Adrenal gland (tissue), 5 donors: ENCODE results near the gene CEL.

Experiments
- POLR2A ChIP-seq, 2 donors: fragments of 450-650 bp; IDR thresholded peaks; one replicate each; pipeline ENCODE4 v1.6.1; 2017; ENCODE audit warnings: antibody characterized with exemption in 2 of 2, mild to moderate bottlenecking in 2 of 2, moderate library complexity in 1 of 2
- TF ChIP-seq, protein P1 (sequence below), 6 experiments: fragments of 450-650 bp in 4 of 6; fragments of 200-600 bp in 2 of 6; sonication (generic) in 1 of 6; IDR thresholded peaks; 1 replicate in 5 of 6; 2 replicates in 1 of 6; pipeline versions ENCODE4 v1.5.1 to v1.8.0; 2016 to 2021; ENCODE audit warnings: antibody characterized with exemption in 6 of 6, mild to moderate bottlenecking in 2 of 6, moderate library complexity in 1 of 6
- donor health status: DM: no; HTN: no; CAD: no.

GRCh38 chr9:133054194-133054890 is 7.4 kb upstream of the CEL start:
- TF ChIP-seq, protein P1, sequence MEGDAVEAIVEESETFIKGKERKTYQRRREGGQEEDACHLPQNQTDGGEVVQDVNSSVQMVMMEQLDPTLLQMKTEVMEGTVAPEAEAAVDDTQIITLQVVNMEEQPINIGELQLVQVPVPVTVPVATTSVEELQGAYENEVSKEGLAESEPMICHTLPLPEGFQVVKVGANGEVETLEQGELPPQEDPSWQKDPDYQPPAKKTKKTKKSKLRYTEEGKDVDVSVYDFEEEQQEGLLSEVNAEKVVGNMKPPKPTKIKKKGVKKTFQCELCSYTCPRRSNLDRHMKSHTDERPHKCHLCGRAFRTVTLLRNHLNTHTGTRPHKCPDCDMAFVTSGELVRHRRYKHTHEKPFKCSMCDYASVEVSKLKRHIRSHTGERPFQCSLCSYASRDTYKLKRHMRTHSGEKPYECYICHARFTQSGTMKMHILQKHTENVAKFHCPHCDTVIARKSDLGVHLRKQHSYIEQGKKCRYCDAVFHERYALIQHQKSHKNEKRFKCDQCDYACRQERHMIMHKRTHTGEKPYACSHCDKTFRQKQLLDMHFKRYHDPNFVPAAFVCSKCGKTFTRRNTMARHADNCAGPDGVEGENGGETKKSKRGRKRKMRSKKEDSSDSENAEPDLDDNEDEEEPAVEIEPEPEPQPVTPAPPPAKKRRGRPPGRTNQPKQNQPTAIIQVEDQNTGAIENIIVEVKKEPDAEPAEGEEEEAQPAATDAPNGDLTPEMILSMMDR (IDR thresholded peaks at IDR 0.05) = no peak
- TF ChIP-seq POLR2A (IDR thresholded peaks at IDR 0.05) = no peak
